GM12864 (cell line): ENCODE results near the gene DUSP3.

Experiments used
- DNase-seq: peaks from one replicate; pipeline ENCODE4 v3.0.0-alpha.2; 2011; ENCODE audit warnings: low read depth
- H3K4me3 ChIP-seq: 2 replicates; pipeline ENCODE4 v1.5.1; 2011; ENCODE audit warnings: mild to moderate bottlenecking, low read depth, low read length, control low read depth
- CTCF ChIP-seq: IDR thresholded peaks from 2 replicates; pipeline ENCODE4 v1.5.1; 2011; ENCODE audit warnings: low read depth, mild to moderate bottlenecking, moderate library complexity, low read length, control low read depth, inconsistent platforms; ENCODE audit errors: missing control alignments

DUSP3 gene

GRCh38 chr17:43789482-43789881, 10.7 kb upstream of the DUSP3 start:
- TF ChIP-seq CTCF: no peak

GRCh38 chr17:43788540-43788939, 9.8 kb upstream of the DUSP3 start:
- DNase-seq: no peak
- no peak for TF ChIP-seq CTCF

More at GRCh38 chr17:43789482-43789881, 10.7 kb upstream of the DUSP3 start:
- no peak for DNase-seq
- no peak overlapping the region for H3K4me3 ChIP-seq

GRCh38 chr17:43787728-43788127, 9.0 kb upstream of the DUSP3 start:
- no peak for DNase-seq

More at GRCh38 chr17:43788540-43788939, 9.8 kb upstream of the DUSP3 start:
- H3K4me3 ChIP-seq: no peak overlapping the region

GRCh38 chr17:43784628-43785101, 5.9 kb upstream of the DUSP3 start:
- no peak for TF ChIP-seq CTCF
- no peak overlapping the region for H3K4me3 ChIP-seq
- DNase-seq: no peak

More at GRCh38 chr17:43787728-43788127, 9.0 kb upstream of the DUSP3 start:
- no peak overlapping the region for H3K4me3 ChIP-seq
- no peak for TF ChIP-seq CTCF

- H3K4me3 ChIP-seq: no peak overlapping the region
- DNase-seq: no peak
- TF ChIP-seq CTCF: no peak
These were observed 5.3 kb upstream of the DUSP3 start for GRCh38 chr17:43784068-43784467.

GRCh38 chr17:43782913-43783680, 4.3 kb upstream of the DUSP3 start:
- no peak for DNase-seq
- TF ChIP-seq CTCF: no peak
- no peak overlapping the region for H3K4me3 ChIP-seq

GRCh38 chr17:43780135-43780534, 1.4 kb upstream of the DUSP3 start, which contains the start of gene CFAP97D1:
CFAP97D1 (plus strand) TSS chr17:43780435; CDS start chr17:43780463, 28 bp downstream.
- no peak for DNase-seq
- H3K4me3 ChIP-seq: no peak within 1 kb of the TSS; the same call in 1 of the 2 replicates
- no peak for TF ChIP-seq CTCF
